Mesenteric fat pad (tissue), 1 donor: ENCODE measurements around the gene HOXA4. TPM values are rescaled to one million over a fixed set of nuclear protein-coding genes. Genes with fewer than 3 reads are reported as not detected.

Experiments used
- DNase-seq: peaks from one replicate; pipeline ENCODE4 v3.0.0-alpha.2; 2020; ENCODE audit warnings: low spot score
- total RNA-seq: library from RNA; stranded (reverse); fragmentation: NEBNext Ultra II Directional; extraction: Animal tissue kit (Norgen Biotek cat#: 25700); gene quantifications from one replicate; pipeline ENCODE4 v1.2.1, GENCODE V29; 2021
- donor health status: DM: yes; HTN: yes; CAD: no.

Gene HOXA4
- total RNA-seq, 1 donor from 2014 or later = 4.0 TPM

DNA sequence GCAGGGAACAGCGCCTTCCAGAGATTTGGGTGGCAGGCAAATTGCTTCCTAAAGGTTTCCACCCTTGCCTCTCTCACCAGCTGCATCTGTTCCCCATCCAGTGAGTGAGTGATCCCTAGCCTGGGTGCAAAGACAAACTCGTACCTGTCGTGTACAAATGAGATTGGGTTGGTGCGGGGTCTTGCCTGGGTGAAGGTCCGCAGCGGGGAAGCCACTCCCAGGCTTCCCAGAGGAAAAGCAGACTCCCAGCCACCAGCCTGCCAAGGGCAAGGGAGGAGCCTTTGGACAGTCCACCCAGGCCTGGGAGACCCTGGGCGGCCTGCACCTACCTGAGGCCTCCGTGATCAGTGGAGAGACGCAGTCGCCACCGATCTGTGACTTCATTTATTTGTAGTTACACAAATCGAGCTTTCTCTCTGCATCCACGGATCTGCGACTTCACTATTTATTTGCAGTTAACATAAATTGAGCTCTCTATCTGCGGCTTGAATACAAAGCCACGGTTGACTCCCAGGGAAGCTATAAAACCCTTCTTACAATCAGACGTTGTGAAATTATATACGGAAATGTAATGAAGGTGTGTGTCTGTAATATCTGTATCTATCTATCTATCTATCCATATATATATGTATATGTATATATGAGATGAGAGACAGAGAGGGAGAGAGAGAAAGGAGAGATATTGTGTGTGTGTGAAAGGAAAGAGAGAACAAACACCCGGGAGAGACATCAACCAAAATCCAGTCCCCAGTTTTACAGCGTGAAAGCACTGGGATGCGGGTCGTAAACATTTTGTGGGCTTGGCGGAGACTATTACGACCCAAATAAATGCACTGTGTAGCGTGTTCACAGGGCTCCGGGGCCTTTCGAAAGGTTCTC is 28.9 kb upstream of the HOXA4 start:
- DNase-seq = peak; percentile 39

GRCh38 chr7:27158436-27159265 is 28.1 kb upstream of the HOXA4 start:
- peak; percentile 87 for DNase-seq

DNA sequence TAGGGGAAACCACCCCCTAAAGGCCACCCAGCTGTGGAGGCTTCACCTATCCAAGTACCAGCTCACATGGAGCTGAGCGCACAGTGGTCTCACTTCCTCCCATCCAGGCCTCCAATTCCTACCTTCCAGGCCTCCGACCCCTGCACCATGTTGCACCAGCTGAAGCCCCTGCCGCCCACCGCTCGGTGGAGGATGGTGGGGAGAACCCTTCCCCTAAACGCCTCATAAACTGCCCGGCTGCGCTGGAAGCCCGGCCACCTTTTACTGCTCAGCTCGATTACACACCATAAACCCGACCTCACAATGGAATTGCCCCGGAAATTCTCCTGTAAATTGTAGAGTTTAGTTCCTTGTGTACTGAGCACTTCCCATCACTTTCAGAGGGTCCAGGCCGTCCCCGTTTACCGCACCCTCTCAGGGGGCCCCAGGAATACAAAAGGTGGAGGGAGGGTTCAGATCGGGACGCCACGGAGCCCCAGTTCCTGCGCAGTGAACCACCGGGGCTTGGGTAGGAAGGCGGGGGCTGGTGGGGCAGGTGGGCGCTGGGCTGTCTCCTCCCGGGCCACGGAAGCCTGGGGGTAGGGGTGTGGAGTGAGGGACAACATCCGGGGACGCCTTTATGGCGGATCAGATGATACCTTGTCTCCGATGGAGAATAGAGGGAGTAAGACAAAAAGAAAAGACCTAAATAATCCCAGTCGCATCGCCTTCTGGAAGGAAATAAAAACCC is 27.3 kb upstream of the HOXA4 start:
- peak; percentile 85 for DNase-seq

DNA sequence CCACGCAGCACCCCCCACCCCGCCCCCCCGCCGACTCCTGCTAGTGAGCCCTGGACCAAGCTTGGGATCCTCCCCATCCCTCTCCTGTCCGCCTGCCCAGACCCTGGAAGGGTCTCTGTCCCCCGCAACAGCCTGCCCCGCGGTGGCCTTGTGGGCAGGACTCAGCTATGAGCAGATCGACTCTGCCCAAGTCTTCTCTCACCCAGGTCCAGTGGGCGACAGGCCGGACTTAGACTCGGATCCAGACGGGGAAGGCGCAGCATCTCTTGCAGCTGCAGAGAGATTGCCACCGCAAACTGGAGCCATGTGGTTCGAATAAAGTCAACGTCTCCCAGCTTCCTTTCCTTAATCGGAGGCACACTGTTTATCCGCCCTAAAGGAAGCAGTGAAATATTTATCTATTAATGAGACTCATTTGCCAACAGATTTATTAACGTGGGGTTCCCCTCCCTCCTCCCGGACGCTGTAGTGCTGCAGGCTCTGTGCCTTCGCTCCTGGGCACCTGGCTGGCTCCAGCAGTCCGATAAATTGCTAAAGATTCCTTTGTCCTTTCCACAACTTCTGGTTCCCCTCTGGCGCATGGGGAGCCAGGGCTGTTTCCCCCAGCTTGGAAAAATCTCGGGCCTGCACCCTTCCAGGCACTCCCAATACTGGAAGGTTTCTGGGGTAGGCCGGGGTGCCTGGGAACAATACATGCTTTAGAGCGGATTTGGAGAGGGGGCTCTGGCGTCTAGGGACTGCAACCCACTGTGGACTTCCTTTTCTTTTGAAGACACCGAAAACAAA is 26.6 kb upstream of the HOXA4 start:
- peak; percentile 87 for DNase-seq

DNA sequence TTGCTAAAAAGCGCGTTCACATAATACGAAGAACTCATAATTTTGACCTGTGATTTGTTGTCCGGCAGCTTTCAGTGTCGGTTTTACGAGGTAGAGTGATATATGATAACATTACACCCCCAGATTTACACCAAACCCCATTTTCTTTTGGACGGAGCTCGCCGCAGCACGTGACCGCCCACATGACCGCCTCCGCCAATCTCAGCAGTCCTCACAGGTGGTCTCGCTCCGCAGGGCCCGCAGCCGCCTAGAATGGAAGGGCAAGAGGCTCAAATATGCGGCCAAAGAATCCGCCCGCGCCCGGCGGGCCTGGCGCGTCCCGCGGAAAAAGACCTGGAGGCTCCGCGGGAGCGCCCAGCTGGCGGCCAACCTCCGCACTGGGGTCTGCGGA is 25.9 kb upstream of the HOXA4 start, which contains the start of gene HOXA7:
Gene HOXA7 (minus strand): TSS at position 168 of the 391 bp plus-strand sequence. CDS start 130 bp downstream, at position 38.
- DNase-seq = peak; percentile 93

DNA sequence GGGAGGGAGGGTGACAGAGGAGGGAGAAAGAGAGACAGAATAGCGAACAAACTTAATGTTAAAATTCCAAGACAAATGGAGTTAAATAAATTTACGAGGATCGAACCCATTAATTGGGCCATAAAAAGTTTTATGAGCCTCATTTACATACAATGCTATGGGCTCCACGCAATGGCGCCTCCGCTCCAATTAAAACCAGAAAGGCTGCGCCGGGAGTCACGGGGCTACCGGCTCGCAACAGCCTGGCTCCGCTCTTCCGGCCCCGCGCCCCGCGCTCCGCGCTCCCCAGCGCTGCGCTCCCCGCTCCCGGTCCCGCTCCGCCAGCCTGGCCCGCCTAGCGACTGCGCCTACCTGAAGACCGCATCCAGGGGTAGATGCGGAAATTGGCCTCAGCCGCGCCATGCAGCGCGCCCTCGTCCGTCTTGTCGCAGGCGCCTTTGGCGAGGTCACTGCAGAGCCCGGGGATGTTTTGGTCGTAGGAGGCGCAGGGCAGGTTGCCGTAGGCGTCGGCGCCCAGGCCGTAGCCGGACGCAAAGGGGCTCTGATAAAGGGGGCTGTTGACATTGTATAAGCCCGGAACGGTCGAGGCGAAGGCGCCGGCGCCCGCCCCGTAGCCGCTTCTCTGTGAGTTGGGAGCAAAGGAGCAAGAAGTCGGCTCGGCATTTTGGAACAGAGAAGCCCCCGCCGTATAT is 25.4 kb upstream of the HOXA4 start:
- DNase-seq = peak; percentile 87

DNA sequence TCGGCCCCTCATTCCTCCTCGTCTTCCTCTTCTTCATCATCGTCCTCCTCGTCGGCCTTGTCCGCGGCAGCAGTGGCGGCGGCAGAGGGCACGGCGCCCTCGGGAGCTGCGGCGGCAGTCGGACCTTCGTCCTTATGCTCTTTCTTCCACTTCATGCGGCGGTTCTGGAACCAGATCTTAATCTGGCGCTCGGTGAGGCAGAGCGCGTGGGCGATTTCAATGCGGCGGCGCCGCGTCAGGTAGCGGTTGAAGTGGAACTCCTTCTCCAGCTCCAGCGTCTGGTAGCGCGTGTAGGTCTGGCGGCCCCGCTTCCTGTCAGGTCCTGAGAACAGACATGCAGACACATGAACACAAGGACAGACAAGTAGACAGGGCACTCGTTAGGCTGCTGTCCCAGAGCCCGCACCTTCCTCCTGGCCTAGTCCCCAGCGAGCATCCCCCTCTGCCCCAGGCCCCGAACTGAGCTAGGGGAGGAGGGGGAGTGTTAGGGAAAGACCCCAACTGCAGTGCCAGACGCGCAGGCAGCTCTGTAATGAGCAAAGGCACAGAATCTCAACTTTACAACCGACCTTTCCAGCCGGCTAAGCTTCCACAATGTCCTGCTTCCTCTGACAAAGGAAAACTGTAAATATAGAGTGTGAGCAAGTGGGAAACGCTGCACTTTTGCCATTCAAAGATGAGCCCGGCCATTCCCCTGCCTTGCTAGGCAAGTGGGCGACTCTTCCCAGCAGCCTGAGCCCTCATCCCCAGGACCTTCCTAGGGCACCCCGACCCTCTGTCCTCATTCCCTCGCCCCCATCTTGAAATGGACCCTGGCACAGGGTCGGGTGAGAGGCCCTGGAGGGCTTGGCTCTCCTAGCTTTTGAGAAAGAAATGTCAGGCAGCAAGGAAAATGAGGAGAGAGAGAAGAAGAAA is 24.6 kb upstream of the HOXA4 start:
- peak; percentile 88 for DNase-seq

DNA sequence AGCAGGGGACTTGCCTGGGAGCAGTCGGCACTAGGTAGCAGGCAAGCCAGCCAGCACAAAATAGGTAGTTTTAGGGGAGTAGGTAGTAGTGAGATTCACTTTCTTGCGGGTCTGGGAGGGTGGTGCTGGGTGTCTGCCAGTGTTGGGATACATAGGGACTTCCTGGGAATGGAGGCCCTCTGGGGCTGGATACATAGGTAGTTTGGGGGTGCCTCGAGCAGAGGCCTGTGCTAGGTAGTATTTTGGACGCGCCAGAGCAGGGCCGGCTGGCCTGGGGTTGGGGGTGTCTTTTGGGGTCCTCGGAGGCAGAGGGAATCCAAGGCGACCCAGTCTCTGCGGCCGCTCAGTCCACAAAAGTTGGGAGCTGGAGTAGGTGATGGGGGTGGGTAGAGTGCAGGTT is 23.8 kb upstream of the HOXA4 start:
- DNase-seq = no peak

- DNase-seq = no peak
Measured at GRCh38 chr7:27153526-27153925, 23.0 kb upstream of the HOXA4 start.

- DNase-seq = no peak
Measured at GRCh38 chr7:27152816-27153442, 22.4 kb upstream of the HOXA4 start.

DNA sequence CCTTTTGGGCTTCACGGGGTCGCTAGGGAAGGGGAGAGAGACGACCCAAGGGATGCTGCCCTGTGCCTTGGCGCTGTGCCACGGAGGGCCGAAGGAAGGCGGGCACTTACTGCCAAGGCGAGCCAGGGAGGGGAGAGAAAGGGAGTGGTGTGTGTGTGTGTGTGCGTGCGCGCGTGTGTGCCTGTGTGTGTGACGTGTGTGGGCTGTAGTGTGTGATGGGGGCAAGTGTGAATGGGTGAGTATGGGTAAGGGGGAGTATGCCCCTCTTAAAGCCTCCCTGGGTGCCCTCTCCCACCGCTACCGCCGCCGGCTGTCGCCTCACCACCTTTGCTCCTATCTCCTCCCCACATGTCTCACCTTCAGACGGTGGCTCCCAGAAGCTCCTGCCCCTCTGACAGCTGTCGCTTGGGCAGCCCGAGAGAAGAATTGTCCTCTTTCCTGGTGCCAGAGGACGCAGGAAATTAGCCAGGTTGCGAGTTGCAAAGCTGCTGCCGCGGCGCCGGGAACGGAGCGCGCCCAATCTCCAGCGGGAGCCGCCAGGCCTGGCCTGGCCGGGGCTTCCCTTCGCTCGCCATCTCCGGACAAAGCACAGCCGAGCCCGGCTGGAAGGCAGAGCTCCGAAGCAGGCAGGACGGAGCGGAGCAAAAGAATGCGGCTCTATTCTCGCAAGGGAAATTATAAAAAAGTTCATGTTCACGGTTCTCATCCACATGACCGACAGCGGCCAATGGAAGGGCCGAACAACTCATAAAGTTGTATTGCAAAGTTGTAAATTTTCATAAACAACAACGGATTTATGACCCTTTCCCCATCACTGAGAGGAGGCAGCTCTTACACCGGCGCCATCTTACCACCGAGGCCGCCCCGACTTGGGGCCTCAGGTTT is 21.6 kb upstream of the HOXA4 start, which contains the start of gene HOXA3:
Gene HOXA3 (minus strand): TSS at position 653 of the 885 bp plus-strand sequence. CDS start 41,943 bp downstream, outside the sequence.
- DNase-seq = peak; percentile 88

DNA sequence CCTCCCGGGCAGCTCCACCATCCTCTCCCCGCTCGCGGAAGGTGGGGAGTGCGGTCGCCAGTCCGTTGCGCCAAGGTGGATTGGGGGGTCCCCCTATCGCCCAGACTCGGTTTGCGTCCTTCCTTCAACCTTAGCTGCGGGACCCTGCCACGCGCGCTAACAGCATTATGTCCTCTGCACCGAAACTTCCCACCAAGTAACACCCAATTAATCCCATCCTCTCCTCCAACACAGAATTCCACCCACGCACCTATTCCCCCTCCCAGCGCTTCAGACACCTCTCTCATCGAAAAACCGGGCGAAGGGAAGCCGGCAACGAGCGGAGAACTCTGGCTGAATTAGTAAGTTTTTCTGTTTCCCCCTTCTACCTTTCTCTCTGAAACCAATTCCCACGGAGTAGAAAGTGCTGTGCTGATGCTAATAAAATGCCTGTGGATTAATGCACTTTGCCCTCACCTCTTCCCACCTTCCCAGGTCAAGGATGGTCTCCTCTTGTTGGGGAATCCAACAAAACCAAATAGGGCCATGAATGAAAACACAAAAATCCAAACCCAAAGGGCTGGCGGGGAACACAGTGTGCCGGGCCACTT is 20.9 kb upstream of the HOXA4 start:
- DNase-seq = no peak

GRCh38 chr7:27150568-27151340 is 20.2 kb upstream of the HOXA4 start:
- DNase-seq = peak; percentile 93

DNA sequence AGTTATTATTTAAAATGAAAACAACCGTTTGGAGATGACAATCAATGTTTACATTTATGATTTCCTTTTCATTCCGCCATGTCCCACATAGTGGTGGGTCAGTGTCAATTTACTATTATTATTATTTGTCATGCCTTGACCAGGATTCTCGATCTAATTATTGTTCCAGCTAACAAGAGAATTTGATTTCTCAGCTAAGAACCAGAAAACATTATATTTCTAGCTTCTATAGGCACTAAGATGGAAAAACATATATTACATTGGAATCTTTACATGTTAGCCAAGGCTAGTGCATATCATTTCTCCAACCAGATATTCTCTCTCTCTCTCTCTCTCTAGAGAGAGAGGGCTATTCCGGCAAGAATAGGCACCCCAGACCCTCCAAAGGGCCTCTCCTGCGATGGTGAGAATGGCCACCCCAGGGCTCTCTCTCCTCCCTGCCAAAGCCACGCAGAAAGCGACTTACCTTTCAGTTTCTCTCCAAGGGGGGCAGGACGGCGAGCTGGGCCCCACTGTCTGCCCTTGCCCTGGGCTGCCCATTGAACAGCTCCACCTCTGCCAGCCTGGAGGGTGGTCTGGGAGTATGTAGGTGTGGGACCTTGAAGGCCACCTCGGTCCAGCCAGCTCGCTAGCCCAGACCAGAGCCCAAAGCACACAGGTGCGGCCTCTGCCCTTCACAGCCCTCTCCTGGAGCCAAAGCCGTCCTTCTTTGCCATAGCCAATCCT is 19.4 kb upstream of the HOXA4 start:
- no peak for DNase-seq
